ENCODE results near the gene ZNF2.

DNA sequence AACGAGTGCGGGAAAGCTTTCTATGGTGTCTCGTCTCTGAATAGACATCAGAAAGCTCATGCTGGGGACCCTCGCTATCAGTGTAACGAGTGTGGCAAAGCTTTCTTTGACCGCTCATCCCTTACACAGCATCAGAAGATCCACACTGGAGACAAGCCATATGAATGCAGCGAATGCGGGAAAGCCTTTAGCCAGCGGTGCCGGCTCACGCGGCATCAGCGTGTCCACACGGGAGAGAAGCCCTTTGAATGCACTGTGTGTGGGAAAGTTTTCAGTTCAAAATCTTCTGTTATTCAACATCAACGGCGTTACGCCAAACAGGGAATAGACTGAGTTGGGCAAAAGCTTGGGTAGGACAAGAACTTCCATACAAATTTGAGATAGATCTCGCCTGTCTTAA lies 16.2 kb downstream of the ZNF2 start:
- TF ChIP-seq MAZ (IDR thresholded peaks at IDR 0.05; ENCODE audit: borderline replicate concordance, low read depth, low read length) (no peak), JUNB (IDR thresholded peaks at IDR 0.05) (no peak), CTCF (IDR thresholded peaks at IDR 0.05) (no peak), RFX5 (IDR thresholded peaks at IDR 0.05) (no peak), ESRRA (IDR thresholded peaks at IDR 0.05; ENCODE audit: borderline replicate concordance, low read length) (no peak)
